Pancreas (tissue), 10 donors: ENCODE results near the gene PRPF8. TPM values are rescaled to one million over a fixed set of nuclear protein-coding genes. Genes with fewer than 3 reads are reported as not detected.

Source experiments
- ATAC-seq, 4 donors: fragments of 200-7000 bp; cut with Tn5 transposase; one replicate each; pipeline versions ENCODE4 v1.8.0 to v1.9.1; 2020; ENCODE audit warnings: mild to moderate bottlenecking in 4 of 4, moderate library complexity in 4 of 4
- DNase-seq, 6 donors: peaks; one replicate each; pipeline ENCODE4 v3.0.0-alpha.2; 2020
- FAIRE-seq: peaks from 2 replicates; lab custom pipeline; 2012; peaks lifted over from hg19 to GRCh38; lab: Jason Lieb, UNC
- H3K27ac ChIP-seq, 4 donors: fragments of 200-600 bp; sonication (generic); 1 replicate in 3 of 4; 2 replicates in 1 of 4; pipeline versions ENCODE4 v1.5.0 to v1.8.0; 2020
- H3K27me3 ChIP-seq, 4 donors: fragments of 200-600 bp; one replicate each; pipeline ENCODE4 v1.8.0; 2021
- H3K36me3 ChIP-seq, 3 donors: fragments of 200-600 bp; sonication (generic) in 1 of 3; one replicate each; pipeline versions ENCODE4 v1.5.0 to v1.8.0; 2020 to 2021
- H3K4me1 ChIP-seq, 3 donors: fragments of 200-600 bp; one replicate each; pipeline ENCODE4 v1.8.0; 2021
- H3K4me3 ChIP-seq, 4 donors: fragments of 200-600 bp; sonication (generic) in 2 of 4; one replicate each; pipeline versions ENCODE4 v1.5.0 to v1.8.0; 2020 to 2021
- H3K9me3 ChIP-seq, 4 donors: fragments of 200-600 bp; one replicate each; pipeline ENCODE4 v1.8.0; 2021
- WGBS, 2 donors: extraction: QIAGEN DNeasy Blood & Tissue Kit; methylation state at CpG; one replicate each; pipeline ENCODE4 v1.1.7; 2013; 5-methylcytosine and 5-hydroxymethylcytosine counted together
- intact Hi-C, 3 donors: fragments of 100-400 bp; cut with DNase I; formaldehyde crosslinking; loops; one replicate each; pipeline versions ENCODE4 v1.11.1 to v1.14.2; 2022
- polyA plus RNA-seq, 2 donors: library from polyadenylated mRNA; stranded (reverse); fragments of 200-250 nt; gene quantifications; one replicate each; pipeline ENCODE4 v1.2.3, GENCODE V29; 2013
- total RNA-seq, 6 donors: library from RNA; stranded (reverse); fragmentation: NEBNext Ultra II Directional in 4 of 6; extraction: Animal tissue kit (Norgen Biotek cat#: 25700) in 4 of 6; gene quantifications; one replicate each; pipeline versions ENCODE4 v1.2.1 to v1.2.4, GENCODE V29; 2021 to 2023
- TF ChIP-seq, protein P1 (sequence below), 4 donors: fragments of 200-600 bp; sonication (generic) in 3 of 4; IDR thresholded peaks; one replicate each; pipeline versions ENCODE4 v1.5.0 to v1.8.0; 2021; ENCODE audit warnings: antibody characterized with exemption in 4 of 4
- donor health status: healthy with polysubstance abuse.
- donor health status: DM: no; HTN: no; CAD: no; lungs with moderate emphysema.
- donor health status: DM: no; HTN: no; CAD: no.
- donor health status: control.
- donor health status: control.
- donor health status: Bipolar disorder and iron deficiency.
- donor health status: DM: yes; HTN: yes; CAD: no.
- donor health status: DM: no; HTN: no; CAD: no.
- donor health status: DM: no; HTN: no; CAD: no.
- donor health status: DM: yes; HTN: yes; CAD: no.

The PRPF8 gene
- total and polyA plus RNA-seq, 8 donors, result 78.9 to 129 (median 97.7) TPM

GRCh38 chr17:1608676-1609075 is 76.0 kb downstream of the PRPF8 start:
- FAIRE-seq (no peak), DNase-seq (no peak), ATAC-seq (no peak)
- H3K4me1 ChIP-seq, result no peaks in the 10 kb centered on the region
- TF ChIP-seq, protein P1, sequence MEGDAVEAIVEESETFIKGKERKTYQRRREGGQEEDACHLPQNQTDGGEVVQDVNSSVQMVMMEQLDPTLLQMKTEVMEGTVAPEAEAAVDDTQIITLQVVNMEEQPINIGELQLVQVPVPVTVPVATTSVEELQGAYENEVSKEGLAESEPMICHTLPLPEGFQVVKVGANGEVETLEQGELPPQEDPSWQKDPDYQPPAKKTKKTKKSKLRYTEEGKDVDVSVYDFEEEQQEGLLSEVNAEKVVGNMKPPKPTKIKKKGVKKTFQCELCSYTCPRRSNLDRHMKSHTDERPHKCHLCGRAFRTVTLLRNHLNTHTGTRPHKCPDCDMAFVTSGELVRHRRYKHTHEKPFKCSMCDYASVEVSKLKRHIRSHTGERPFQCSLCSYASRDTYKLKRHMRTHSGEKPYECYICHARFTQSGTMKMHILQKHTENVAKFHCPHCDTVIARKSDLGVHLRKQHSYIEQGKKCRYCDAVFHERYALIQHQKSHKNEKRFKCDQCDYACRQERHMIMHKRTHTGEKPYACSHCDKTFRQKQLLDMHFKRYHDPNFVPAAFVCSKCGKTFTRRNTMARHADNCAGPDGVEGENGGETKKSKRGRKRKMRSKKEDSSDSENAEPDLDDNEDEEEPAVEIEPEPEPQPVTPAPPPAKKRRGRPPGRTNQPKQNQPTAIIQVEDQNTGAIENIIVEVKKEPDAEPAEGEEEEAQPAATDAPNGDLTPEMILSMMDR (IDR thresholded peaks at IDR 0.05), result no peak
- H3K36me3 ChIP-seq, result no peaks in the 10 kb centered on the region
- H3K27ac ChIP-seq, result no peak overlapping the region
- WGBS, 2 donors, result 91 to 97% methylated on average over 7 of the region's 7 CpGs
- intact Hi-C loops, result no loop called here
- no peak overlapping the region for H3K4me3 ChIP-seq
- no peaks in the 10 kb centered on the region for H3K9me3 ChIP-seq
- no peaks in the 10 kb centered on the region for H3K27me3 ChIP-seq

DNA sequence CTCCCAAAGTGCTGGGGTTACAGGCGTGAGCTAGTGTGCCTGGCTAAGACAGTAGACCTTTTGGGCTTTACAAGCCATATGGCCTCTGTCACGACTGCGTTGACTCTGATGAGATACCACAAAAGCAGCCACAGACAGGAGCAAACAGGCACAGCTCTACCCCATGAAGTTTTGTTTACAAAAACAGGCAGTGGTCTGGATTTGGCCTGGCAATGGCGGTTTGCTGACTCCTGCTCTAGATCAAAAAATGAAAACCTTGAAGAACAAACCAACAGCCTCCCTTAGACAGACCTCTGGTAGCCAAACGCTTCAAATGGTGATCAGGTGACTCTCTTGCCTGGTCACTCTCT is 76.7 kb downstream of the PRPF8 start:
- TF ChIP-seq, protein P1 (IDR thresholded peaks at IDR 0.05), result no peak
- Histone ChIP-seq H3K36me3 (no peaks in the 10 kb centered on the region), H3K4me1 (no peaks in the 10 kb centered on the region), H3K27me3 (no peaks in the 10 kb centered on the region), H3K27ac (peak overlapping the region in 1 of 4 donors; percentile 37), H3K4me3 (no peak overlapping the region), H3K9me3 (no peaks in the 10 kb centered on the region)
- ATAC-seq (no peak), DNase-seq (no peak), FAIRE-seq (no peak)
- intact Hi-C loops, result no loop called here
- WGBS, 2 donors, result 89 to 91% methylated on average over 5 of the region's 5 CpGs

- FAIRE-seq (no peak), DNase-seq (peak in 1 of 6 donors; percentile 20), ATAC-seq (peak in 3 of 4 donors; percentile 15 to 78 (median 67))
- peak overlapping the region in 3 of 4 donors; percentile 22 to 47 (median 36) for H3K27ac ChIP-seq
- H3K4me3 ChIP-seq, result no peak overlapping the region
- TF ChIP-seq, protein P1 (IDR thresholded peaks at IDR 0.05), result no peak
- H3K4me1 ChIP-seq, result no peaks in the 10 kb centered on the region
- no peaks in the 10 kb centered on the region for H3K27me3 ChIP-seq
- intact Hi-C loops, result no loop called here
- H3K36me3 ChIP-seq, result no peaks in the 10 kb centered on the region
- H3K9me3 ChIP-seq, result no peaks in the 10 kb centered on the region
- 84 to 85% methylated on average over 26 of the region's 26 CpGs for WGBS, 2 donors
Measured at GRCh38 chr17:1606352-1606985, 78.2 kb downstream of the PRPF8 start.

- Histone ChIP-seq H3K4me1 (no peaks in the 10 kb centered on the region), H3K27ac (peak overlapping the region in 1 of 4 donors; percentile 8), H3K4me3 (no peak overlapping the region), H3K27me3 (no peaks in the 10 kb centered on the region), H3K9me3 (no peaks in the 10 kb centered on the region), H3K36me3 (no peaks in the 10 kb centered on the region)
- intact Hi-C loops, result no loop called here
- TF ChIP-seq, protein P1 (IDR thresholded peaks at IDR 0.05), result no peak
- DNase-seq (no peak), FAIRE-seq (no peak), ATAC-seq (peak in 2 of 4 donors; percentile 33 to 46)
- whole genome bisulfite sequencing, 2 donors, result 83 to 91% methylated on average over 19 of the region's 19 CpGs
Measured at GRCh38 chr17:1605681-1606351, 78.9 kb downstream of the PRPF8 start.
